ENCODE data around the gene ZNF71.

The ZNF71 gene

DNA sequence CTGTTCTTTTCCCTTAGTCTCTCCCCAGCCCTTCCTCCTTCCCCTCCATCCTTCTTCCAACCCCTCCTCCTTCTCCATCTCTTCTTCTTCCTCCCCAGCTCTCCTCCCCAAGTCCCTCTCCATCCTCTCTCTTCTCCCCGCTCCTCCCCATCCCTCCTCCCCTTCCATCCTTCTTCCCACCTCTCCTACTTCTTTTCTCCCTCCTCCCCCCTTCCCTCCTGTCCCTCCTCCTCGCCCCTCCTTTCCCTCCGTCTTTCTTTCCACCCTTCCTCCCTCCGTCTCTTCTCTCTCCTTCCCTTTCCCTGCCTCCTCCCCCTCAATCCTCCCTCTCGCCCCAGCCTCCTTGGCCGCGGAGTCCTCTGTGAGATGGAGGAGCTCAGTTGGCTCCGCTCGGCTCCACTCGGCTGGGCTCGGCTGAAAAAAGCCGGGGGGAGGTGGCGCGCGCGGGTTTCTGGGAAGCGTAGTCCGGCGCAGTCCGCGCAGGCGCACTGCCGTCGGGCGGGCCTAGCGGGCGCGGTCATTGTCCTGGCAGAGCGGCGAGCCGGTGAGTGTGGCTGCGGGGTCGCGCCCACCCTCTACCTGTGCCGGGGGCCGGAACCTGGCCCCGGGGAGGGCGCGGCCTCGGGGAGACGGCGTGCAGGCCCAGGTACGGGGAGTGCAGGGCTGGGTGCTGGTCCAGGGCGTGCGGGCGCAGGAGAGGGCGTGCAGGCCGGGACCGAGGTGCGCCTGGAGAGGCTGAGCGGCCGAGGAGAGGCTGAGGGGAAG lies at the start of gene ZNF71:
ZNF71 (plus strand) TSS at position 520 of the 765 bp plus-strand sequence. CDS start 6,257 bp downstream, outside the sequence.
- peak; percentile 96 for DNase-seq (ENCODE audit: low read depth)
- peaks cover 5% of the 10 kb centered on the region for H3K4me1 ChIP-seq (ENCODE audit: control insufficient read depth, insufficient read depth, low read length)
- no peaks in the 10 kb centered on the region for H3K9me3 ChIP-seq (ENCODE audit: control insufficient read depth, low read length)
- H3K9ac ChIP-seq (ENCODE audit: low read length), result peak within 1 kb of the TSS; percentile 96
- no peaks in the 10 kb centered on the region for H3K36me3 ChIP-seq (ENCODE audit: control insufficient read depth, insufficient read depth, low read length, severe bottlenecking)
- H3K4me3 ChIP-seq (ENCODE audit: low read length), result peak within 1 kb of the TSS; percentile 98
- H3K27me3 ChIP-seq (replicated peaks; ENCODE audit: control insufficient read depth, insufficient read depth, low read length), result no peaks in the 10 kb centered on the region

DNA sequence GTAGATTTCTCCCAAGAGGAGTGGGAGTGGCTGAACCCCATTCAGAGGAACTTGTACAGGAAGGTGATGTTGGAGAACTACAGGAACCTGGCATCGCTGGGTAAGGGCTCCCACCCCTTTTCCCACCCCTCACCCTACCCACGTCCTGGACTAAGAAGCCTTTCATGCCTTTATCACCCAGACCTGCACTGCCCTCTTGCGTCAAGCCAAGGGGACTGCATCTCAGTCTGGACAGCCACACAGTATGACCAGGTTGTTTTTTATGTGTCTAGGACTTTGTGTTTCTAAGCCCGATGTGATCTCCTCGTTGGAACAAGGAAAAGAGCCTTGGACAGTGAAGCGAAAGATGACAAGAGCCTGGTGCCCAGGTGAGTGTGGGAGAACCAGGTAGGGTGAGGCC lies 47.6 kb upstream of the ZNF71 start:
- H3K9ac ChIP-seq (ENCODE audit: low read length), result no peak overlapping the region
- DNase-seq (ENCODE audit: low read depth), result no peak
- H3K27me3 ChIP-seq (replicated peaks; ENCODE audit: control insufficient read depth, insufficient read depth, low read length), result no peaks in the 10 kb centered on the region
- peaks cover 90% of the 10 kb centered on the region for H3K36me3 ChIP-seq (ENCODE audit: control insufficient read depth, insufficient read depth, low read length, severe bottlenecking)
- peaks cover 94% of the 10 kb centered on the region for H3K9me3 ChIP-seq (ENCODE audit: control insufficient read depth, low read length)
- H3K4me1 ChIP-seq (ENCODE audit: control insufficient read depth, insufficient read depth, low read length), result no peaks in the 10 kb centered on the region
- peak overlapping the region; percentile 67 for H3K4me3 ChIP-seq (ENCODE audit: low read length)

DNA sequence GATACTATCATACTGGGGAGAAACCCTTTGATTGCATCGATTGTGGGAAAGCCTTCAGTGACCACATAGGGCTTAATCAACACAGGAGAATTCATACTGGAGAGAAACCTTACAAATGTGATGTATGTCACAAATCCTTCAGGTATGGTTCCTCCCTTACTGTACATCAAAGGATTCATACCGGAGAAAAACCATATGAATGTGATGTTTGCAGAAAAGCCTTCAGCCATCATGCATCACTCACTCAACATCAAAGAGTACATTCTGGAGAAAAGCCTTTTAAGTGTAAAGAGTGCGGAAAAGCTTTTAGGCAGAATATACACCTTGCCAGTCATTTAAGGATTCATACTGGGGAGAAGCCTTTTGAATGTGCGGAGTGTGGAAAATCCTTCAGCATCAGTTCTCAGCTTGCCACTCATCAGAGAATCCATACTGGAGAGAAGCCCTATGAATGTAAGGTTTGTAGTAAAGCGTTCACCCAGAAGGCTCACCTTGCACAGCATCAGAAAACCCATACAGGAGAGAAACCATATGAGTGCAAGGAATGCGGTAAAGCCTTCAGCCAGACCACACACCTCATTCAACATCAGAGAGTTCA lies 40.7 kb upstream of the ZNF71 start:
- Histone ChIP-seq H3K36me3 (ENCODE audit: control insufficient read depth, insufficient read depth, low read length, severe bottlenecking) (peaks cover 70% of the 10 kb centered on the region), H3K9ac (ENCODE audit: low read length) (no peak overlapping the region), H3K4me3 (ENCODE audit: low read length) (peak overlapping the region; percentile 77), H3K27me3 (replicated peaks; ENCODE audit: control insufficient read depth, insufficient read depth, low read length) (no peaks in the 10 kb centered on the region), H3K9me3 (ENCODE audit: control insufficient read depth, low read length) (peaks cover 98% of the 10 kb centered on the region), H3K4me1 (ENCODE audit: control insufficient read depth, insufficient read depth, low read length) (no peaks in the 10 kb centered on the region)
- no peak for DNase-seq (ENCODE audit: low read depth)

DNA sequence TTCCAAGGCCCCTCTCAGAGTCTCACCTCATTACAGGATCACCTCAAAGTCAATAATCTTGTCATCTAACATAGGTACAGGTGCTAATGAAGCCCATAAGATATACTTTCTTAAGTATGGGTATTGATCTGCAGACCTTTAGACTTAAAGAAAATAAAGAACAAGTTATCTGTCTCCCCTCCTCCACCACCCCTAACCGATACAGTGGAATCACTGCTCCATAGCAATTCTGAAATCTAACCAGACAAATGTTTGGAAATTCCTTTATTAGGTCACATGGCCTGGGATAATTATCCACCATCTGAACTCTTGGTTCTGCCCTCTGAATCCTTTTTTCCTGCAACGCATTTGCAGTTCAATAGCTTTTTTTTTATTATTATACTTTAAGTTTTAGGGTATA lies 32.3 kb upstream of the ZNF71 start:
- H3K4me1 ChIP-seq (ENCODE audit: control insufficient read depth, insufficient read depth, low read length), result peaks cover 1% of the 10 kb centered on the region
- no peak for DNase-seq (ENCODE audit: low read depth)
- peak overlapping the region; percentile 47 for H3K4me3 ChIP-seq (ENCODE audit: low read length)
- H3K36me3 ChIP-seq (ENCODE audit: control insufficient read depth, insufficient read depth, low read length, severe bottlenecking), result peaks cover 13% of the 10 kb centered on the region
- H3K9me3 ChIP-seq (ENCODE audit: control insufficient read depth, low read length), result peaks cover 85% of the 10 kb centered on the region
- H3K27me3 ChIP-seq (replicated peaks; ENCODE audit: control insufficient read depth, insufficient read depth, low read length), result no peaks in the 10 kb centered on the region
- H3K9ac ChIP-seq (ENCODE audit: low read length), result no peak overlapping the region

DNA sequence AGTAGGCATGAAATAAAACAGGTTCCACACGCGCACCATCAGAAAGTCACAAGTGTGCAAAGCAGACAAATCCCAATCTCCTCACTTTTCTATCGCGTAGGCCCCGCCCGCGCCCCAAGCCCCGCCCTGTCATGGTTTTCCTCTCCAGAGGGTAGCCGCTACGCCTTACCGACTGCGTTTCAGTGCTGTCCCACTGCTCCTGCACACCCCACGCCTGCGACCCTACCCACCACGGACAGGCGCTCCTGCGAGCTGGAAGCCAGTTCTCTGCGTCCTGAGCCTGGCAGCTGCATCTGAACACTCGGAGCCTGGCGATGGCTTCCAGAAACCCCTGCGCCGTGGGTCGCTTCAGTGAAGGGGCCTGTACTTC lies 28.2 kb upstream of the ZNF71 start:
- Histone ChIP-seq H3K9ac (ENCODE audit: low read length) (peak overlapping the region; percentile 94), H3K9me3 (ENCODE audit: control insufficient read depth, low read length) (peaks cover 86% of the 10 kb centered on the region), H3K4me1 (ENCODE audit: control insufficient read depth, insufficient read depth, low read length) (peaks cover 5% of the 10 kb centered on the region), H3K27me3 (replicated peaks; ENCODE audit: control insufficient read depth, insufficient read depth, low read length) (no peaks in the 10 kb centered on the region), H3K4me3 (ENCODE audit: low read length) (peak overlapping the region; percentile 96), H3K36me3 (ENCODE audit: control insufficient read depth, insufficient read depth, low read length, severe bottlenecking) (peaks cover 46% of the 10 kb centered on the region)
- DNase-seq (ENCODE audit: low read depth), result peak; percentile 59

DNA sequence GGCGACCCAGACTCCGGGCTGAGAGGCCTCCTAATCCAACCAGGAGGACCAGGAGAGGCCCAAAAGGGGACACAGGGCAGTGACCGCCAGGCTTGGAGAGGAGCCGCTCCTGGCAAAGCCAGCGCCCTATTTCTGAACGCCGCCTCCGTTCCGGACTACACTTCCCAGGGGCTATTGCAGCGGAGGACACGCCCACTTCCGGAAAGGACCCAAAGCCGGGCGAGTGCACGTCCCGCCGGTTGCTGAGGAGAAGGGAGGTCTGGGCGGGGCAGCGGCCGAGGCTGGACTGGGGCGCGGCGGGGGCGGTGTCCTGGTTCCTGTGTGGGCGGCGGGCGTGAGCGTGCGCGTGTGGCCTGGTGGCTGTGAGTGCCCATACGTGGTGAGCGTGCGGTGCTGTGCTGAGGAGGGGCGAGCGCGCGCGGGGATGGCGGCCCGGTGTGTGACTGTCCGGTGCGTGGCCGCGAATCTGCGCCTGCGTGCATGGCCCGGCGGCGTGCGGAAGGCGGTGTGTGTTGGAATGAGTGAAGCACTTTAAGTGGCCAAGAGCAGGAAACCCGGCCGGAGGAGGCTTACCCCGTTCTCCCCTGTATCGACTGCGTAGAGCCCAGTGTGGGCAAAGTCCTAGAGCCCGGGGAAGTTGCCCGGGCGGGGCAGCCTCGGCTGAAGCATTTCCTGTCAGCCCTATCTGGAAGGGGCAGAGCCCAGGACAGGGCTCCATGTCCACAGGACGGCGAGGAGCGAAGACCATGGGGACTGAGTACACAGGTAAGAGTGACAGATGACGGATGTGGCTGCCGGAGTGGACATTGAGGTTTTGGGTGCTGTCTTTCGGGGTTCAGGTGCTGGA lies 27.6 kb upstream of the ZNF71 start, which contains the start of gene ZNF470:
ZNF470 (plus strand) TSS at position 195 of the 847 bp plus-strand sequence. CDS start 2,844 bp downstream, outside the sequence.
- DNase-seq (ENCODE audit: low read depth), result peak; percentile 98
- peaks cover 84% of the 10 kb centered on the region for H3K9me3 ChIP-seq (ENCODE audit: control insufficient read depth, low read length)
- H3K4me1 ChIP-seq (ENCODE audit: control insufficient read depth, insufficient read depth, low read length), result peaks cover 5% of the 10 kb centered on the region
- H3K36me3 ChIP-seq (ENCODE audit: control insufficient read depth, insufficient read depth, low read length, severe bottlenecking), result peaks cover 48% of the 10 kb centered on the region
- H3K9ac ChIP-seq (ENCODE audit: low read length), result peak within 1 kb of the TSS; percentile 94
- peak within 1 kb of the TSS; percentile 96 for H3K4me3 ChIP-seq (ENCODE audit: low read length)
- H3K27me3 ChIP-seq (replicated peaks; ENCODE audit: control insufficient read depth, insufficient read depth, low read length), result no peaks in the 10 kb centered on the region

DNA sequence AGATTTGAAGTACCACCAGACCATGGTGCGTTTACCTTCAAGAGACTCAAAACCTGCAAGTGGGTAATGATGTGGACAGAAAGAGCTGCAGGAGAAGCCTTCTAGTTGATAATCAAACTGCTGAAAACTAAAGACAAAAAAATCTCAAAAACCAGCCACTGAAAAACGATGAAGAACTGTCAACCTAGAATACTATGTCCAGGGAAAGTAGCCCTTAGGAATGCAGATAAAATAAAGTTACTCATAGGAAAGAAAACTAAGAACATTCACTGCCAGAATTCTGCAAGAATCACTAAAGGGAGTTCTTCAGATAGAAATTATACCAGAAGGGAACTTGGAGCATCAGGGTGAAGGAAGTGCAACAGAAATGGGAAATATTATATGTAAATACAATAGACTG lies 22.5 kb upstream of the ZNF71 start:
- Histone ChIP-seq H3K4me3 (ENCODE audit: low read length) (peak overlapping the region; percentile 73), H3K4me1 (ENCODE audit: control insufficient read depth, insufficient read depth, low read length) (peaks cover 5% of the 10 kb centered on the region), H3K27me3 (replicated peaks; ENCODE audit: control insufficient read depth, insufficient read depth, low read length) (no peaks in the 10 kb centered on the region), H3K9ac (ENCODE audit: low read length) (no peak overlapping the region), H3K9me3 (ENCODE audit: control insufficient read depth, low read length) (peaks cover 95% of the 10 kb centered on the region), H3K36me3 (ENCODE audit: control insufficient read depth, insufficient read depth, low read length, severe bottlenecking) (peaks cover 86% of the 10 kb centered on the region)
- no peak for DNase-seq (ENCODE audit: low read depth)

DNA sequence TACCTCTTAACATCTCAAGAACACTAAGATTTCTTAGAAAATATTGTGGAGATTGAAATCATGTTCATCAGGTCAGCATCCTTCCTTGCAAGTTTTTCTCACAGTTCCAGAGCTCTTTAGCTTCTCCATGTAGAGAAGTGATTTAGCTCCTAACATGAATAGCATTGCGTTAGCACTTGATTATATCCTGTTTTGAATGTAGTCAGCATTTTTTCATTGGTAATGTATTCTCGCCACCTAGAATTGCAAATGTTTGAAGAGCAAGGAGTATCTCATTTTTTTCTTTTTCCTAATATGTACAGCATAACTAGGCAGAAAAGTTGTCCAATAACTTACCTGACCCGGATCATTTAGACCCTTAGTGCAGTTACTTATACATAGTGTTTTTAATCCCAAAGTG lies 21.2 kb upstream of the ZNF71 start:
- Histone ChIP-seq H3K9ac (ENCODE audit: low read length) (no peak overlapping the region), H3K4me1 (ENCODE audit: control insufficient read depth, insufficient read depth, low read length) (no peaks in the 10 kb centered on the region), H3K27me3 (replicated peaks; ENCODE audit: control insufficient read depth, insufficient read depth, low read length) (no peaks in the 10 kb centered on the region), H3K9me3 (ENCODE audit: control insufficient read depth, low read length) (peaks cover 98% of the 10 kb centered on the region), H3K36me3 (ENCODE audit: control insufficient read depth, insufficient read depth, low read length, severe bottlenecking) (peaks cover 92% of the 10 kb centered on the region), H3K4me3 (ENCODE audit: low read length) (peak overlapping the region; percentile 73)
- DNase-seq (ENCODE audit: low read depth), result no peak

DNA sequence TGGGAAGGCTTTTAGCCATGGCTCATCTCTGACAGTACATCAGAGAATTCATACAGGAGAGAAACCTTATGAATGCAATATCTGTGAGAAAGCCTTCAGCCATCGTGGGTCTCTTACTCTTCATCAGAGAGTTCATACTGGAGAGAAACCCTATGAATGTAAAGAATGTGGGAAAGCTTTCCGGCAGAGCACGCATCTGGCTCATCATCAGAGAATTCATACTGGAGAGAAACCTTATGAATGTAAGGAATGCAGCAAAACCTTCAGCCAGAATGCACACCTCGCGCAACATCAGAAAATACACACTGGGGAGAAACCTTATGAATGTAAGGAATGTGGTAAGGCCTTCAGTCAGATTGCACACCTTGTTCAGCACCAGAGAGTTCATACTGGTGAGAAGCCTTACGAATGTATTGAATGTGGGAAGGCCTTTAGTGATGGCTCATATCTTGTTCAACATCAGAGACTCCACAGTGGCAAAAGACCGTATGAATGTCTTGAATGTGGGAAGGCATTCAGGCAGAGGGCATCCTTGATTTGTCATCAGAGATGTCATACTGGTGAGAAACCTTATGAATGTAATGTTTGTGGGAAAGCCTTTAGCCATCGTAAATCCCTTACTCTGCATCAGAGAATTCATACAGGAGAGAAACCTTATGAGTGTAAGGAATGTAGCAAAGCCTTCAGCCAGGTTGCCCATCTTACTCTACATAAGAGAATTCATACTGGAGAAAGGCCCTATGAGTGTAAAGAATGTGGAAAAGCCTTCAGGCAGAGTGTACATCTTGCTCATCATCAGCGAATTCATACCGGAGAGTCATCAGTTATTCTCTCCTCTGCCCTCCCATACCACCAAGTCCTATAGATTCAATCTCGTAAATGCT lies 17.1 kb upstream of the ZNF71 start:
- Histone ChIP-seq H3K27me3 (replicated peaks; ENCODE audit: control insufficient read depth, insufficient read depth, low read length) (no peaks in the 10 kb centered on the region), H3K9ac (ENCODE audit: low read length) (no peak overlapping the region), H3K9me3 (ENCODE audit: control insufficient read depth, low read length) (peaks cover 100% of the 10 kb centered on the region), H3K4me3 (ENCODE audit: low read length) (peak overlapping the region; percentile 73), H3K36me3 (ENCODE audit: control insufficient read depth, insufficient read depth, low read length, severe bottlenecking) (peaks cover 74% of the 10 kb centered on the region), H3K4me1 (ENCODE audit: control insufficient read depth, insufficient read depth, low read length) (no peaks in the 10 kb centered on the region)
- no peak for DNase-seq (ENCODE audit: low read depth)

DNA sequence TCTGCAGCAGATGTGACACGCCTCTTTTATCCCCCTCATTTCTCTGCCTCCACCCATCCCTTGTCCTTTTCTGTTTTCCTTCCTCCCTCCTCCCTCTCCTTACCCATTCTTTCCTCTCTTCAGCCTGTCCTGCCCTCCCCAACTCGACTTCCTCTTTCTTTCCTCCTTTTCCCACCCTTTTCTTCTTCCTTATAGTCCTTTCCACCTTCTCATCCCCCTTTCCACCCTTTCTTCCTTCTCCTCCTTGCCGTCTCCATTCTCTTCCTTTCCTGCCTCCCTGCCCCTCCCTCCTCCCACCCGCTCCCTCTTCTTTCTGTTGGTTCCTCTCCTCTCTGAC lies 688 bp upstream of the ZNF71 start:
- no peak for DNase-seq (ENCODE audit: low read depth)
- Histone ChIP-seq H3K36me3 (ENCODE audit: control insufficient read depth, insufficient read depth, low read length, severe bottlenecking) (no peaks in the 10 kb centered on the region), H3K4me3 (ENCODE audit: low read length) (peak overlapping the region; percentile 98), H3K4me1 (ENCODE audit: control insufficient read depth, insufficient read depth, low read length) (peaks cover 5% of the 10 kb centered on the region), H3K9ac (ENCODE audit: low read length) (peak overlapping the region; percentile 96), H3K9me3 (ENCODE audit: control insufficient read depth, low read length) (no peaks in the 10 kb centered on the region), H3K27me3 (replicated peaks; ENCODE audit: control insufficient read depth, insufficient read depth, low read length) (no peaks in the 10 kb centered on the region)

Measured in adipocyte (in vitro differentiated cells).